Choroid plexus epithelial cell (primary cell): ENCODE data around the gene DIAPH1.

Experiments
- DNase-seq: peaks from one replicate; pipeline ENCODE4 v3.0.0-alpha.2; 2010; ENCODE audit warnings: low read depth
- H3K4me3 ChIP-seq: 2 replicates; pipeline ENCODE4 v1.5.1; 2011; ENCODE audit warnings: low read depth, mild to moderate bottlenecking, control low read depth, low read length, moderate library complexity
- TF ChIP-seq, protein P1 (sequence below): conservative IDR thresholded peaks from 2 replicates; pipeline ENCODE4 v1.5.1; 2011; ENCODE audit warnings: low read depth, mild to moderate bottlenecking, control low read depth, inconsistent platforms, low read length, moderate library complexity

Gene DIAPH1

DNA sequence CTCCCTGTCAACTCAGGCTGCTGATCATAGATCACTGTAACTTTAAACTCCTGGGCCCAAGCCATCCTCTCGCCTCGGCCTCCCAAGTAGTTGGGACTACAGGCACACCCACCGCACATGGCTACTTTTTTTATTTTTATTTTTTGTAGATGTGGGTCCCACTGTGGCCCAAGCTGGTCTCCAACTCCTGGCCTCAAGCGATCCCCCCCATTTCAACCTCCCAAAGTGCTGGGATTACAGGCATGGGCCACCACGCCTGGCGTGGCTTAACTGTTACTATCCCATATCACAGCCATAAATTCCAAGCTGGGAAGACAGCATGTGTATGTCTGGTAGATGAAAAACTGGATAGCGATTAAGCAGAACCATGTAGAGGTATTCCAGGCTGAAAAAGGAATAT lies 16.8 kb upstream of the DIAPH1 start:
- no peak for DNase-seq
- TF ChIP-seq, protein P1, sequence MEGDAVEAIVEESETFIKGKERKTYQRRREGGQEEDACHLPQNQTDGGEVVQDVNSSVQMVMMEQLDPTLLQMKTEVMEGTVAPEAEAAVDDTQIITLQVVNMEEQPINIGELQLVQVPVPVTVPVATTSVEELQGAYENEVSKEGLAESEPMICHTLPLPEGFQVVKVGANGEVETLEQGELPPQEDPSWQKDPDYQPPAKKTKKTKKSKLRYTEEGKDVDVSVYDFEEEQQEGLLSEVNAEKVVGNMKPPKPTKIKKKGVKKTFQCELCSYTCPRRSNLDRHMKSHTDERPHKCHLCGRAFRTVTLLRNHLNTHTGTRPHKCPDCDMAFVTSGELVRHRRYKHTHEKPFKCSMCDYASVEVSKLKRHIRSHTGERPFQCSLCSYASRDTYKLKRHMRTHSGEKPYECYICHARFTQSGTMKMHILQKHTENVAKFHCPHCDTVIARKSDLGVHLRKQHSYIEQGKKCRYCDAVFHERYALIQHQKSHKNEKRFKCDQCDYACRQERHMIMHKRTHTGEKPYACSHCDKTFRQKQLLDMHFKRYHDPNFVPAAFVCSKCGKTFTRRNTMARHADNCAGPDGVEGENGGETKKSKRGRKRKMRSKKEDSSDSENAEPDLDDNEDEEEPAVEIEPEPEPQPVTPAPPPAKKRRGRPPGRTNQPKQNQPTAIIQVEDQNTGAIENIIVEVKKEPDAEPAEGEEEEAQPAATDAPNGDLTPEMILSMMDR: no peak
- H3K4me3 ChIP-seq: peak overlapping the region; percentile 99

DNA sequence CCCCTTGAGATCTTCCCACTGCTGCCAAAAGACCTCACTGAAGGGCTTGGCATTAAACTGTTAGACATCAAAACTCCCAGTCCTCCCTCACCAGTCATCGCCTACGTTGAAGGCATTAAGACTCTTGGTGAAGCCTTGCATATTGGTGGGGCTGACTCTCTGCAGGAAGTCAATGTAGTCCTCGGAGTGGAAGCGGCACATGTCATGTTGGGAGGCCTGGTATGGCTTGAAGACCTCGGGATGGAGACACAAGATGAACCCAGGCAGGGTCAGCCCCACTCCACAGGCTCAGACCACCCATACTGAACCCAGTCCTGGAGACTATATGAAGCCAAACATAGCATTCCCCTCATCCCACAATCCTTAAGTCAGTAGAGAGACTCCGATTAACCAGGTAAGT lies 15.9 kb upstream of the DIAPH1 start:
- DNase-seq: no peak
- TF ChIP-seq, protein P1: no peak
- no peak overlapping the region for H3K4me3 ChIP-seq

DNA sequence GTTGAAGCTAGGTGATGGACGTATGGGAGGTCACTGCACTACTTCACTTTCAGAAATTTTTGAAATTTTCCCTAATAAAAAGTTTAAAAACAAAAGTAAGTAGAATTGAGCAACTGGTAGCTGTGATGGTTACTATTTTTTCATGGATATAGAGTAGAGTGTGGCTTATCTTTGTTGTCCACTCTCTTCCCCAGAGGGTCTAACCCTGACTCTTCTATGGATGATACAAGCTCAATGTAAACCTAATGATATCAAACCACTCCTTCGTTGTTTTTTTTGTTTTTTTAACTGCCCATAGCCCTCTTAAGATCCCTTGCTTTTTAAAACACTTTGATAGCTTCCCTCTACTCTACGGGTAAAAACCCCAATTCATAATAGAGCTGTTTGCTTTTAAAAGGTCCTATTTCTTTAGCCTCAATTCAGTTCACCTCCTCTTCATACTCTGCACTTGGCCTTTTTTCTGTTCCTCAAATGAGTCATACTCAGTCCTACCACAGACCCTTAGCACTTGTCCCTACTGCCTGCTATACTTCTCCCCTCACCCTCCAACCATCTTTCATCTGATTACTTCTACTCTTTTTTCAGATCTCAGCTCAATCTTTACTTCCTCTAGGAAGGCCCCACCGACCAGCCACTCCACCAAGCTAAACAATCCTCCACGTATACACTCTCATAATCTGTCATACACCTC lies 15.2 kb upstream of the DIAPH1 start:
- TF ChIP-seq, protein P1: no peak
- H3K4me3 ChIP-seq: no peak overlapping the region
- no peak for DNase-seq

DNA sequence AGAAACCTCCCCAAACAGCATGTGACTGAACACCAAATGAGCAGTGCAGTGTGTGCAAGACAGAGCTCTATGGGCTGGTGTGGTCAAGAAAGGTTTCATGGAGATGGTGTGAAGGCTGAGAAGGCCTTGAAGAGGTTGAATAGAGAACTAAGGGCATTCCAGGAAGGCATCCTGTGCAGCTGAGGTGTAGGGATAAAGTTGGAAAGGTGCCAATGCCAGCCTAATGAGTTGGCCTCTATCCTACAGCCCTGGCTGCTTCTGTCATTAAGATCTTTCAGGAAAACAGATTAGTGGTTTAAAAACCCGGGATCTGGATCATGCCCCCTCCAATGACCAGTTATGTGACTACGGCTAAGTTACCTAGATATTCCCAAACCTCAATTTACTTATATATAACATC lies 13.8 kb upstream of the DIAPH1 start:
- DNase-seq: no peak
- TF ChIP-seq, protein P1: no peak
- H3K4me3 ChIP-seq: no peak overlapping the region

DNA sequence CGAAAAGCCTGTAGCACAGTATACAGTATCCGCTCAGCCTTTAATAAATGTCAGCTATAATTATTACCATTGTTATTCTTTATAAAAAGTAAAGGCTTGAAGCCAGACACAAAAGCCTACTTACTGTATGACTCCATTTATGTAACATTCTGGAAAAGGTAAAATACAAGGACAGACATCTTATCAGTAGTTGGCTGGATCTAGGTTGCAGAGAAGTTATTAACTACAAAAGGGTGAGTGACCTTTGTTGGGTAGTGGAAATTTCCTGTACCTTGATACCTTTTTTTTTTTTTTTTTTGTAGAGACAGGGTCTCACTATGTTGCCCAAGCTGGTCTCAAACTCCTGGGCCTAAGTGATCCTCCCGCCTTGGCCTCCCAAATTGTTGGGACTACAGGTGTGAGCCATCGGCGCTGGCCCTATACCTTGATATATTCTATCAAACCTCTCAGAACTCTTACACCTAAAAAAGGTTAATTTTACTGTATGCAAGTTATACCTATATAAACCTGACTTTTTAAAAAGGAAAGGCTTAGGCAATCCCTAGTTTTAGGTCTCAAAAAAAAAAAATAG lies 11.9 kb upstream of the DIAPH1 start:
- no peak for DNase-seq
- TF ChIP-seq, protein P1: no peak
- H3K4me3 ChIP-seq: no peak overlapping the region

DNA sequence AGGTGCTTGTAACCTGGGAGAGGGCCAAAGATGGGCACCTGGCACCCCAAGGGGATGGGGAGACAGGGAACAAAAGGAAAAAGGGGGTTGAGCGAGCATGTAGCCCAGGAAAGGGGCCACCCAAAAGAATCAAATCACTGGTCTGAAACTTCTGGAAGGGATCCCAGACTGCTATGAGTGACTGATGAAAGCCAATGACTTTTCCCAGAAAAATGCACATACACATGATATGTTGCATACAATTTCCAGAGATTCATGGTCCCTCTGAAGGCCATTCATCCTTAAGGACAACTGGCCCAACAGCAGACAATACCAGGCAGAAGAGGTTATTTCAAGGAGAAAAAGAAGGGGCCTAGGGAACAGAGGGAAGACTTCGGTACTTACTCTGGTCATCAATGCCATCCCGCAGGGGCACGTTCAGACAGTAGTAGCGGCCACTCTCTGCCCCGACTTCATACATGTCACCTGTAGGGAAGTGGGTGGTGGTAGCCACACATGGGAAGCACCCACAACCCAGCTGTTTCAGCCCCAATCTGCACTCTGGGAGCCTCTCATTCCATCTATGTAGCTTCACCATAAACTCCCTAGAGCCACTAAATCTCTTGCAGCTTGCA lies 9.5 kb upstream of the DIAPH1 start:
- no peak overlapping the region for H3K4me3 ChIP-seq
- DNase-seq: no peak
- TF ChIP-seq, protein P1: no peak
